Sigmoid colon (tissue), 4 donors: Measurements from ENCODE around the gene AP3B1.

Experiments
- EP300 ChIP-seq, 4 donors: sonication (generic); formaldehyde crosslinking; IDR thresholded peaks; one replicate each; pipeline ENCODE4 v1.6.1; 2017; ENCODE audit warnings: antibody characterized with exemption in 4 of 4
- POLR2A ChIP-seq, 2 donors: fragments of 450-650 bp; IDR thresholded peaks; one replicate each; pipeline ENCODE4 v1.6.1; 2016; ENCODE audit warnings: antibody characterized with exemption in 2 of 2, mild to moderate bottlenecking in 2 of 2, moderate library complexity in 2 of 2
- POLR2AphosphoS5 ChIP-seq, 4 donors: sonication (generic); formaldehyde crosslinking; IDR thresholded peaks; one replicate each; pipeline ENCODE4 v1.6.1; 2017; ENCODE audit warnings: antibody characterized with exemption in 4 of 4
- TF ChIP-seq, protein P1 (sequence below), 4 experiments: fragments of 450-650 bp in 3 of 4; fragments of 200-600 bp in 1 of 4; IDR thresholded peaks; one replicate each; pipeline ENCODE4 v1.5.1; 2016 to 2019; ENCODE audit warnings: antibody characterized with exemption in 4 of 4, mild to moderate bottlenecking in 3 of 4, moderate library complexity in 2 of 4

DNA sequence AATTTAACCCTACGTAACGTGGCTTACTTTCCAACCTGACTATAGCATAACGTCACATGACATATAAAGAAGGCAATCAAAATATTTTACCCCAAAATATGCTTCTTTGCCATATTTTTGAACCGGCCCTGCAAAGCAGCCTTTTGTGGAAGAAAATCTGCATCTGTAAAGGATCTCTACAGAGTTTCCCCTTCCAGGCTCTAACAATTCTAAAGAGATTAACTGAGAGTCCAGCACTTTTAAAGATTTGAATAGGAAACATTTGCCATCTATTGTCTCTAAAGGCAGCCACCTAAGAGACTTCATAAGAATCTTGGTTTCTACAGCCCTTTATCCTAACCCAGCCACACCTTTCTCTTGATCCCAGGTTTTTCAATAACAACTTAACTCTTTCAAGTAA is 22.7 kb downstream of the AP3B1 start:
- TF ChIP-seq, protein P1, sequence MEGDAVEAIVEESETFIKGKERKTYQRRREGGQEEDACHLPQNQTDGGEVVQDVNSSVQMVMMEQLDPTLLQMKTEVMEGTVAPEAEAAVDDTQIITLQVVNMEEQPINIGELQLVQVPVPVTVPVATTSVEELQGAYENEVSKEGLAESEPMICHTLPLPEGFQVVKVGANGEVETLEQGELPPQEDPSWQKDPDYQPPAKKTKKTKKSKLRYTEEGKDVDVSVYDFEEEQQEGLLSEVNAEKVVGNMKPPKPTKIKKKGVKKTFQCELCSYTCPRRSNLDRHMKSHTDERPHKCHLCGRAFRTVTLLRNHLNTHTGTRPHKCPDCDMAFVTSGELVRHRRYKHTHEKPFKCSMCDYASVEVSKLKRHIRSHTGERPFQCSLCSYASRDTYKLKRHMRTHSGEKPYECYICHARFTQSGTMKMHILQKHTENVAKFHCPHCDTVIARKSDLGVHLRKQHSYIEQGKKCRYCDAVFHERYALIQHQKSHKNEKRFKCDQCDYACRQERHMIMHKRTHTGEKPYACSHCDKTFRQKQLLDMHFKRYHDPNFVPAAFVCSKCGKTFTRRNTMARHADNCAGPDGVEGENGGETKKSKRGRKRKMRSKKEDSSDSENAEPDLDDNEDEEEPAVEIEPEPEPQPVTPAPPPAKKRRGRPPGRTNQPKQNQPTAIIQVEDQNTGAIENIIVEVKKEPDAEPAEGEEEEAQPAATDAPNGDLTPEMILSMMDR (IDR thresholded peaks at IDR 0.05), result no peak
- no peak for TF ChIP-seq POLR2A (IDR thresholded peaks at IDR 0.05)
- no peak for TF ChIP-seq EP300 (IDR thresholded peaks at IDR 0.05)
- no peak for TF ChIP-seq POLR2AphosphoS5 (IDR thresholded peaks at IDR 0.05)
